Activated gamma-delta T cell treated with Interleukin-2 at 50 U/mL for 16 hours (primary cell): ENCODE measurements around the gene CLCF1.

Experiments used
- DNase-seq: peaks from one replicate; pipeline ENCODE4 v3.0.0-alpha.2; 2020

CLCF1 gene

GRCh38 chr11:67395555-67396258 is 22.3 kb upstream of the CLCF1 start:
- DNase-seq: no peak

- DNase-seq: no peak
Measured at GRCh38 chr11:67393990-67394389, 20.6 kb upstream of the CLCF1 start.

GRCh38 chr11:67393437-67393836 is 20.0 kb upstream of the CLCF1 start:
- no peak for DNase-seq

GRCh38 chr11:67392183-67392715 is 18.9 kb upstream of the CLCF1 start:
- no peak for DNase-seq

GRCh38 chr11:67391304-67392182 is 18.1 kb upstream of the CLCF1 start, which contains the start of gene RAD9A:
Gene RAD9A, plus strand, starts transcription at chr11:67391986. Its CDS starts 59 bp downstream, at chr11:67392045.
- DNase-seq: peak; percentile 91

- DNase-seq: no peak
Measured at GRCh38 chr11:67390947-67391303, 17.5 kb upstream of the CLCF1 start.

- DNase-seq: peak; percentile 69
Measured at GRCh38 chr11:67389477-67389876, 16.1 kb upstream of the CLCF1 start.

- no peak for DNase-seq
Measured at GRCh38 chr11:67387518-67387917, 14.1 kb upstream of the CLCF1 start.

- no peak for DNase-seq
Measured at GRCh38 chr11:67387069-67387468, 13.7 kb upstream of the CLCF1 start.

- DNase-seq: no peak
Measured at GRCh38 chr11:67384851-67385366, 11.5 kb upstream of the CLCF1 start.

GRCh38 chr11:67382276-67383136 is 9.1 kb upstream of the CLCF1 start:
- peak; percentile 84 for DNase-seq

- DNase-seq: no peak
Measured at GRCh38 chr11:67381244-67381972, 8.0 kb upstream of the CLCF1 start.

- DNase-seq: no peak
Measured at GRCh38 chr11:67379061-67380058, 6.0 kb upstream of the CLCF1 start.

- no peak for DNase-seq
Measured at GRCh38 chr11:67378544-67378943, 5.1 kb upstream of the CLCF1 start.

- no peak for DNase-seq
Measured at GRCh38 chr11:67376873-67377808, 3.7 kb upstream of the CLCF1 start.

GRCh38 chr11:67376063-67376820 is 2.8 kb upstream of the CLCF1 start:
- DNase-seq: no peak

GRCh38 chr11:67375320-67376055 is 2.1 kb upstream of the CLCF1 start:
- DNase-seq: no peak
